Neutrophil (primary cell): ENCODE data around the gene ACSL5.
"Not testable (repeated sequence)": the region's sequence is repeated elsewhere in the genome, so short reads cannot be mapped to it uniquely, and the experiment has no call there.

ENCODE experiments used
- H3K27ac ChIP-seq: fragments of 200-600 bp; sonication (generic); 2 replicates; pipeline ENCODE4 v1.5.1; 2016; ENCODE audit warnings: mild to moderate bottlenecking, moderate library complexity
- H3K27me3 ChIP-seq: fragments of 200-600 bp; sonication (generic); 2 replicates; pipeline ENCODE4 v1.6.0; 2016; ENCODE audit warnings: mild to moderate bottlenecking
- H3K36me3 ChIP-seq: fragments of 200-600 bp; sonication (generic); 2 replicates; pipeline ENCODE4 v1.5.1; 2017
- H3K4me1 ChIP-seq, 2 experiments: fragments of 200-600 bp in 1 of 2; sonication (generic) in 1 of 2; 1 replicate in 1 of 2; 2 replicates in 1 of 2; pipeline versions ENCODE4 v1.5.1 to v1.6.1; 2013 to 2016; ENCODE audit warnings: low read depth in 1 of 2, low read length in 1 of 2, mild to moderate bottlenecking in 1 of 2, moderate library complexity in 1 of 2; ENCODE audit not compliant: control insufficient read depth in 1 of 2, insufficient read depth in 1 of 2
- H3K4me3 ChIP-seq, 2 experiments: fragments of 200-600 bp in 1 of 2; sonication (generic) in 1 of 2; 1 replicate in 1 of 2; 2 replicates in 1 of 2; pipeline ENCODE4 v1.5.1; 2013 to 2016; ENCODE audit warnings: low read depth in 1 of 2, low read length in 1 of 2, mild to moderate bottlenecking in 1 of 2, moderate library complexity in 1 of 2
- H3K9me3 ChIP-seq: fragments of 200-600 bp; sonication (generic); 2 replicates; pipeline ENCODE4 v1.5.1; 2016
- CTCF ChIP-seq: fragments of 200-600 bp; sonication (generic); IDR thresholded peaks from 2 replicates; pipeline ENCODE4 v1.5.1; 2016; ENCODE audit warnings: antibody characterized with exemption

ACSL5 gene

GRCh38 chr10:112448888-112449287, 75.0 kb downstream of the ACSL5 start:
- Histone ChIP-seq H3K27me3 (no peaks in the 10 kb centered on the region), H3K9me3 (no peaks in the 10 kb centered on the region), H3K4me3 (no peak overlapping the region), H3K4me1 (peaks cover 25 to 27% of the 10 kb centered on the region in 2 experiments), H3K36me3 (peaks cover 14% of the 10 kb centered on the region), H3K27ac (no peak overlapping the region)
- no peak for TF ChIP-seq CTCF

GRCh38 chr10:112454910-112455779, 81.2 kb downstream of the ACSL5 start:
- no peaks in the 10 kb centered on the region for H3K36me3 ChIP-seq
- H3K27me3 ChIP-seq = no peaks in the 10 kb centered on the region
- H3K9me3 ChIP-seq = no peaks in the 10 kb centered on the region
- no peaks in the 10 kb centered on the region for H3K4me1 ChIP-seq
- TF ChIP-seq CTCF = no peak
- no peak overlapping the region for H3K27ac ChIP-seq
- H3K4me3 ChIP-seq = no peak overlapping the region

GRCh38 chr10:112456533-112456932, 82.6 kb downstream of the ACSL5 start:
- H3K9me3 ChIP-seq = no peaks in the 10 kb centered on the region
- TF ChIP-seq CTCF = no peak
- no peaks in the 10 kb centered on the region for H3K27me3 ChIP-seq
- H3K36me3 ChIP-seq = peaks cover 12% of the 10 kb centered on the region
- H3K4me1 ChIP-seq = no peaks in the 10 kb centered on the region
- H3K4me3 ChIP-seq = no peak overlapping the region
- H3K27ac ChIP-seq = no peak overlapping the region

GRCh38 chr10:112460366-112460765, 86.5 kb downstream of the ACSL5 start:
- Histone ChIP-seq H3K36me3 (peaks cover 36% of the 10 kb centered on the region), H3K4me3 (no peak overlapping the region), H3K4me1 (no peaks in the 10 kb centered on the region), H3K27ac (no peak overlapping the region), H3K27me3 (no peaks in the 10 kb centered on the region), H3K9me3 (no peaks in the 10 kb centered on the region)
- TF ChIP-seq CTCF = no peak

GRCh38 chr10:112461029-112461887, 87.3 kb downstream of the ACSL5 start:
- Histone ChIP-seq H3K36me3 (peaks cover 43% of the 10 kb centered on the region), H3K4me3 (no peak overlapping the region), H3K9me3 (no peaks in the 10 kb centered on the region), H3K4me1 (no peaks in the 10 kb centered on the region), H3K27me3 (no peaks in the 10 kb centered on the region), H3K27ac (no peak overlapping the region)
- no peak for TF ChIP-seq CTCF

GRCh38 chr10:112464074-112464473, 90.2 kb downstream of the ACSL5 start:
- H3K36me3 ChIP-seq = peaks cover 52% of the 10 kb centered on the region
- H3K27me3 ChIP-seq, H3K27ac ChIP-seq, H3K4me1 ChIP-seq, H3K4me3 ChIP-seq, H3K9me3 ChIP-seq: not testable (repeated sequence)
